Activated B cell treated with CpG ODN at 0.5 μM for 24 hours (primary cell): Measurements from ENCODE around the gene GJC2. TPM values are rescaled to one million over a fixed set of nuclear protein-coding genes. Genes with fewer than 3 reads are reported as not detected.
"Not testable (repeated sequence)": the region's sequence is repeated elsewhere in the genome, so short reads cannot be mapped to it uniquely, and the experiment has no call there.

ENCODE experiments used
- ATAC-seq: fragments of 200-7000 bp; cut with Tn5 transposase; one replicate; pipeline ENCODE4 v1.10.0; 2021; ENCODE audit warnings: low read depth, mild to moderate bottlenecking, moderate library complexity
- CTCF ChIA-PET: fragments of 350-600 bp; sonication (Branson Sonifier 250); formaldehyde crosslinking; loops from one replicate; lab custom pipeline; 2021; ENCODE audit warnings: antibody characterized with exemption; lab: Charles Lee
- POLR2A ChIA-PET: fragments of 350-600 bp; sonication (Branson Sonifier 250); formaldehyde crosslinking; loops from one replicate; lab custom pipeline; 2021; ENCODE audit warnings: antibody characterized with exemption; lab: Charles Lee
- DNase-seq: peaks from one replicate; pipeline ENCODE4 v3.0.0; 2022
- H3K27ac Mint-ChIP-seq: one replicate; pipeline ENCODE4 v1.8.0; 2020; ENCODE audit warnings: mixed read lengths
- H3K27me3 Mint-ChIP-seq: one replicate; pipeline ENCODE4 v1.8.0; 2021; ENCODE audit warnings: mixed read lengths
- H3K36me3 Mint-ChIP-seq: one replicate; pipeline ENCODE4 v1.8.0; 2021; ENCODE audit warnings: low read depth, mixed read lengths
- H3K4me1 Mint-ChIP-seq: one replicate; pipeline ENCODE4 v1.8.0; 2021; ENCODE audit warnings: mixed read lengths
- H3K4me3 Mint-ChIP-seq: one replicate; pipeline ENCODE4 v1.8.0; 2020; ENCODE audit warnings: mild to moderate bottlenecking, mixed read lengths
- H3K9me3 Mint-ChIP-seq: one replicate; pipeline ENCODE4 v1.8.0; 2020; ENCODE audit warnings: mixed read lengths
- CTCF ChIP-seq: fragments of 200-600 bp; IDR thresholded peaks from one replicate; pipeline ENCODE4 v1.8.0; 2022; ENCODE audit warnings: antibody characterized with exemption, mild to moderate bottlenecking
- intact Hi-C: fragments of 100-400 bp; cut with micrococcal nuclease; formaldehyde crosslinking; loops from one replicate; pipeline ENCODE4 v1.15.1; 2024
- total RNA-seq: library from RNA; stranded (reverse); gene quantifications from 2 replicates; pipeline ENCODE4 v1.2.3, GENCODE V29; 2022

GJC2 gene
- total RNA-seq, 1 donor from 2014 or later, result 0.35 TPM

DNA sequence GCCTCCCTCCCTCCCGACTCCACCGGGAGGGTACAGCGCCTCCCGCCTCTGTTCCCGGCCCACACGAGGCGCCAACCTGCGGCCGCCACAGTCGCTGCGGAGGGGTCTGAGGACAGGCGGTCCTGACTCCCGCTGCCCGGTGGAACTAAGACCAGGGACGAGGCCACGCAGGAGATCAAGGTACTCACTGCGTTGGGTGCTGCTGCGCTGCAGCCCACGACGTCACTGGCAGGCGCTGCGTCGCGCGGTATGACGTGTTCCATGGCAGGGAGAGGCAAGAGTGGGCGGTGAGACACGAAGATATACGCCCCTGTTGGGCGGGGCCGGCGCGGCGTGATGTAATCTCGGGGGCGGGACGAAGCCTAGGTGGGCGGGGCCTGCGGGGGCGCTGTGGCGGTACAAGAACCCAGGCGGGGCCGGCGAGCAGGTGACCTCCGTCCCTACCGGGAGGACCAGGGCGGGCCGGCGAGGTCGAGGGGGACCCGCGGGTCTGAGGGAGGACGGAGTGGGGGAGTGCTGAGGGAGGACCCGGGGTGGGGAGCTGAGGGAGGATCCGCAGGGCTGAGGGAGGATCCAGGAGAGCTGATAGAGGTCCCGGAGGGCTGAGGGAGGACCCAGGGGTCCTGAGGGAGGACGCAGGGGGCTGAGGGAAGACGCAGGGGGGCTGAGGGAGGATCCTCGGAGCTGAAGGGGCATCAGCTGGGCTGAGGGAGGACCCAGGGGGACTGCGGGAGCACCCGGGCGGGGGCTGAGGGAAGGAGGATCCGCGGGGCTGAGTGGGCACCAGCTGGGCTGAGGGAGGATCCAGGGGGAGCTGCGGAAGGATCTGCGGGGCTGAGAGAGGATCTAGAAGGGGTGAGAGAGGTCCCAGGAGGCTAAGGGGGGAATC, 40.4 kb upstream of the GJC2 start, which contains the start of gene MRPL55:
Gene MRPL55, minus strand, starts transcription at position 227 of the 889 bp plus-strand sequence. CDS start 1,039 bp downstream, outside the sequence.
- no peaks in the 10 kb centered on the region for H3K27me3 Mint-ChIP-seq
- peak within 1 kb of the TSS; percentile 92 for H3K4me3 Mint-ChIP-seq
- intact Hi-C loops, result loop anchor here (1.0 to 10.0 kb wide), 10 partner anchors 27 to 565 kb away; partner anchors contain the start of genes ARF1, GUK1, IBA57 and RNF187
- DNase-seq (peak; percentile 100), ATAC-seq (peak; percentile 96)
- no peaks in the 10 kb centered on the region for H3K9me3 Mint-ChIP-seq
- H3K27ac Mint-ChIP-seq, result peak within 1 kb of the TSS; percentile 93
- ChIA-PET POLR2A (interaction anchor here (0.6 to 2.8 kb wide), 11 partner anchors 12 to 377 kb away, joined by 3 to 47 read pairs (median 7); partner anchors contain the start of genes ARF1, GUK1, IBA57 and RNF187), CTCF (interaction anchor here (0.9 kb wide), 1 partner anchor 57 kb away, joined by 3 read pairs; no protein-coding TSS in a partner anchor)
- H3K4me1 Mint-ChIP-seq, result peaks cover 24% of the 10 kb centered on the region
- peaks cover 20% of the 10 kb centered on the region for H3K36me3 Mint-ChIP-seq
- TF ChIP-seq CTCF, result no peak

- ATAC-seq (no peak), DNase-seq (no peak)
- H3K4me3 Mint-ChIP-seq, result peak overlapping the region; percentile 92
- no peaks in the 10 kb centered on the region for H3K27me3 Mint-ChIP-seq
- CTCF ChIA-PET, result interaction anchor here (0.9 kb wide), 1 partner anchor 56 kb away, joined by 3 read pairs; no protein-coding TSS in a partner anchor
- H3K36me3 Mint-ChIP-seq, result peaks cover 20% of the 10 kb centered on the region
- POLR2A ChIA-PET, result interaction anchor here (0.7 to 2.8 kb wide), 8 partner anchors 11 to 377 kb away, joined by 3 to 47 read pairs (median 8); partner anchors contain the start of genes ARF1, GUK1, IBA57 and RNF187
- no peak for TF ChIP-seq CTCF
- no peaks in the 10 kb centered on the region for H3K9me3 Mint-ChIP-seq
- H3K4me1 Mint-ChIP-seq, result peaks cover 21% of the 10 kb centered on the region
- intact Hi-C loops, result loop anchor here (1.0 to 10.0 kb wide), 10 partner anchors 28 to 565 kb away; partner anchors contain the start of genes ARF1, GUK1, IBA57 and RNF187
- peak overlapping the region; percentile 93 for H3K27ac Mint-ChIP-seq
Observed at GRCh38 chr1:228109962-228110488, 39.7 kb upstream of the GJC2 start.

DNA sequence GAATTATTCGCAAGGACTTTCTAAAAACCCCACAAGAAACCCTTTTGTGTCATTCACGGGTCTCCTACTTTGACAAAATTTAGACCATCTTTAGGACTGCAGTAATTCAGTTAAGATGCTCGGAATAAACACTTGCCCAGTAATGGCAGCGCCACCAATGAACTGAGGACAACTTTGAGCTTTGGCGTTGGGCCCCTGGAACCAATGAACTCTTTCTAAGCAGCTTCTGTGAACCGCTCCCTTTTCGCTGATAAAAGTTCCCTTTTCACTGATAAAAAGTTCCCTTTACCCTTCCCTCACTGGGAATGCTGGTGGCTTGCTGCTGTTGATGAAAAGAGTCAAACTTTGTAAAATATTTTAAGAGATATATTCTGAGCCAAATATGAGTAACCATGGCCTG, 39.2 kb upstream of the GJC2 start:
- TF ChIP-seq CTCF, result no peak
- H3K27ac Mint-ChIP-seq, result no peak overlapping the region
- H3K36me3 Mint-ChIP-seq, result peaks cover 20% of the 10 kb centered on the region
- intact Hi-C loops, result no loop called here
- POLR2A ChIA-PET, result interaction anchor here (0.7 to 2.6 kb wide), 4 partner anchors 20 to 348 kb away, joined by 3 to 47 read pairs (median 14); partner anchors contain the start of gene IBA57
- ATAC-seq, result no peak
- CTCF ChIA-PET, result no interaction called here
- no peak for DNase-seq
- H3K9me3 Mint-ChIP-seq, result no peaks in the 10 kb centered on the region
- no peaks in the 10 kb centered on the region for H3K27me3 Mint-ChIP-seq
- no peak overlapping the region for H3K4me3 Mint-ChIP-seq
- peaks cover 21% of the 10 kb centered on the region for H3K4me1 Mint-ChIP-seq

DNA sequence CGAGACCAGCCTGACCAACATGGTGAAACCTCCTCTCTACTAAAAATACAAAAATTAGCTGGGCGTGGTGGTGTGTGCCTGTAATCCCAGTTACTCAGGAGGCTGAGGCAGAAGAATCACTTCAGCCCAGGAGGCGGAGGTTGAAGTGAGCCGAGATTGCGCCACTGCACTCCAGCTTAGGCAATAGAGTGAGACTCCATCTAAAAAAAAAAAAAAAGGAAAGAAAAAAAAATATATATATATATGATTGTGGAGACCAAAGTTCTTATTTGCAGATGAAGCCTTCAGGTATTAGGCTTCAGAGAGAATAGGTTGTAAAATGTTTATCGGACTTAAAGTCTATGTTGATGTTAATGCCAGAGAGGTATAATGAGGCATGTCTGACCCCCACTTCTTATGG, 38.4 kb upstream of the GJC2 start:
- H3K4me3 Mint-ChIP-seq, result not testable (repeated sequence)

DNA sequence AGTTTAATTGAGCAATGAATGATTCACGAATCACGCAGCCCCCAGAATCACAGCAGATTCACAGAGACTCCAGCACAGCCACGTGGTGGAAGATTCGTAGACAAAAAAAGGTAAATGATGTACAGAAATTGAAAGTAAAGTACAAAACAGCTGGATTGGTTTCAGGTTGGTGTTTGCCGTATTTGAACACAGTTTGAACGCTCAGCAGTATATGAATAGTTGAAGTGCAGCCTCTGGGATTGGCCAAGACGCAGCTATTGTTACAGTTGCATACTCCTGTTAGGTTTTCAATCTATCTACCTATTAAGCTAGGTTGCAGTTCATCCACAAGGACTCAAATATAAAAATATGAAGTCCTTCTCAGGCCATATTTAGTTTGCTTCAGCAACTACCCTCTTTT, 37.6 kb upstream of the GJC2 start:
- DNase-seq (no peak), ATAC-seq (no peak)
- peaks cover 21% of the 10 kb centered on the region for H3K4me1 Mint-ChIP-seq
- TF ChIP-seq CTCF, result no peak
- no peak overlapping the region for H3K27ac Mint-ChIP-seq
- ChIA-PET POLR2A (interaction anchor here (0.6 to 0.7 kb wide), 2 partner anchors 10 to 376 kb away, joined by 3 read pairs; no protein-coding TSS in a partner anchor), CTCF (no interaction called here)
- H3K9me3 Mint-ChIP-seq, result no peaks in the 10 kb centered on the region
- no peaks in the 10 kb centered on the region for H3K27me3 Mint-ChIP-seq
- no peak overlapping the region for H3K4me3 Mint-ChIP-seq
- peaks cover 9% of the 10 kb centered on the region for H3K36me3 Mint-ChIP-seq
- intact Hi-C loops, result no loop called here

More for the DNA sequence above, 38.4 kb upstream of the GJC2 start:
- H3K9me3 Mint-ChIP-seq, ATAC-seq, intact Hi-C loops, H3K27me3 Mint-ChIP-seq, CTCF ChIA-PET, H3K27ac Mint-ChIP-seq, DNase-seq: not testable (repeated sequence)
- Mint-ChIP-seq H3K36me3 (peaks cover 16% of the 10 kb centered on the region), H3K4me1 (peaks cover 21% of the 10 kb centered on the region)
- POLR2A ChIA-PET, result interaction anchor here (0.5 to 2.6 kb wide), 4 partner anchors 27 to 66 kb away, joined by 3 to 47 read pairs (median 16); partner anchors contain the start of genes ARF1 and IBA57
